Brain microvascular endothelial cell (primary cell): ENCODE measurements around the gene GPR32.
"Not testable (repeated sequence)": the region's sequence is repeated elsewhere in the genome, so short reads cannot be mapped to it uniquely, and the experiment has no call there.

Experiments used
- DNase-seq: peaks from one replicate; pipeline ENCODE4 v3.0.0-alpha.2; 2020
- H3K27ac ChIP-seq: fragments of 250-450 bp; sonication (Bioruptor Pico); 2 replicates; pipeline ENCODE4 v1.5.1; 2020; ENCODE audit warnings: mild to moderate bottlenecking, moderate library complexity
- H3K27me3 ChIP-seq: fragments of 250-450 bp; sonication (Bioruptor Pico); replicated peaks from 2 replicates; pipeline ENCODE4 v1.5.1; 2020; ENCODE audit warnings: mild to moderate bottlenecking
- H3K36me3 ChIP-seq: fragments of 250-450 bp; sonication (Bioruptor Pico); replicated peaks from 2 replicates; pipeline ENCODE4 v1.5.1; 2020; ENCODE audit warnings: mild to moderate bottlenecking
- H3K4me3 ChIP-seq: 2 replicates; pipeline ENCODE4 v1.5.1; 2011; ENCODE audit warnings: low read depth, mild to moderate bottlenecking, control low read depth, low read length, moderate library complexity
- CTCF ChIP-seq: IDR thresholded peaks from 2 replicates; pipeline ENCODE4 v1.5.1; 2011; ENCODE audit warnings: low read depth, mild to moderate bottlenecking, moderate library complexity, low read length, control low read depth, inconsistent platforms; ENCODE audit errors: missing control alignments
- in situ Hi-C: cut with HindIII; loops from 2 replicates; pipeline ENCODE4 v1.10.0; 2017; ENCODE audit warnings: low sequenced_read_pairs, low pct_ligation_motif_present

Gene GPR32

GRCh38 chr19:50741179-50741933 is 28.9 kb upstream of the GPR32 start:
- Histone ChIP-seq H3K36me3 (no peaks in the 10 kb centered on the region), H3K27ac (no peak overlapping the region), H3K4me3 (no peak overlapping the region), H3K27me3 (no peaks in the 10 kb centered on the region)
- TF ChIP-seq CTCF: no peak
- in situ Hi-C loops: no loop called here
- DNase-seq: no peak

- Histone ChIP-seq H3K27ac (no peak overlapping the region), H3K36me3 (no peaks in the 10 kb centered on the region), H3K4me3 (no peak overlapping the region), H3K27me3 (no peaks in the 10 kb centered on the region)
- in situ Hi-C loops: no loop called here
- no peak for TF ChIP-seq CTCF
- no peak for DNase-seq
These were observed 26.7 kb upstream of the GPR32 start for GRCh38 chr19:50743537-50743936.

GRCh38 chr19:50745221-50745620 is 25.0 kb upstream of the GPR32 start:
- no peaks in the 10 kb centered on the region for H3K27me3 ChIP-seq
- H3K36me3 ChIP-seq: no peaks in the 10 kb centered on the region
- in situ Hi-C loops: no loop called here
- H3K4me3 ChIP-seq: no peak overlapping the region
- H3K27ac ChIP-seq: no peak overlapping the region
- TF ChIP-seq CTCF: no peak
- no peak for DNase-seq

GRCh38 chr19:50747141-50747540 is 23.1 kb upstream of the GPR32 start:
- in situ Hi-C loops, H3K27ac ChIP-seq, H3K4me3 ChIP-seq, DNase-seq, H3K36me3 ChIP-seq, H3K27me3 ChIP-seq: not testable (repeated sequence)

GRCh38 chr19:50749490-50749889 is 20.8 kb upstream of the GPR32 start:
- Histone ChIP-seq H3K27me3 (no peaks in the 10 kb centered on the region), H3K36me3 (no peaks in the 10 kb centered on the region), H3K4me3 (no peak overlapping the region), H3K27ac (no peak overlapping the region)
- in situ Hi-C loops: no loop called here
- TF ChIP-seq CTCF: no peak
- DNase-seq: no peak

GRCh38 chr19:50750010-50750409 is 20.3 kb upstream of the GPR32 start:
- Histone ChIP-seq H3K36me3 (no peaks in the 10 kb centered on the region), H3K27ac (no peak overlapping the region), H3K4me3 (no peak overlapping the region), H3K27me3 (no peaks in the 10 kb centered on the region)
- no peak for TF ChIP-seq CTCF
- in situ Hi-C loops: no loop called here
- no peak for DNase-seq
